Measurements from ENCODE around the gene CATSPERD.

GRCh38 chr19:5778402-5778801, 58.0 kb downstream of the CATSPERD start:
- TF ChIP-seq CTCF (IDR thresholded peaks at IDR 0.05) (no peak), POLR2A (IDR thresholded peaks at IDR 0.05) (no peak)
